ENCODE measurements around the gene PYGB.
"Not testable (repeated sequence)": the region's sequence is repeated elsewhere in the genome, so short reads cannot be mapped to it uniquely, and the experiment has no call there.

PYGB gene

GRCh38 chr20:25229486-25230165 is 18.3 kb upstream of the PYGB start:
- no peaks in the 10 kb centered on the region for H3K9me3 ChIP-seq (ENCODE audit: low read length)
- no peak overlapping the region for H3K4me3 ChIP-seq (ENCODE audit: low read length)
- no peaks in the 10 kb centered on the region for H3K4me1 ChIP-seq (ENCODE audit: insufficient read depth, low read length)
- H2AFZ ChIP-seq (ENCODE audit: low read depth, low read length): no peak overlapping the region
- no peaks in the 10 kb centered on the region for H3K27me3 ChIP-seq (ENCODE audit: insufficient read depth, low read length)
- peaks cover 6% of the 10 kb centered on the region for H3K36me3 ChIP-seq (ENCODE audit: insufficient read depth, low read length)

- Histone ChIP-seq H3K4me1 (ENCODE audit: insufficient read depth, low read length) (no peaks in the 10 kb centered on the region), H2AFZ (ENCODE audit: low read depth, low read length) (no peak overlapping the region), H3K36me3 (ENCODE audit: insufficient read depth, low read length) (peaks cover 6% of the 10 kb centered on the region), H3K9me3 (ENCODE audit: low read length) (no peaks in the 10 kb centered on the region), H3K27me3 (ENCODE audit: insufficient read depth, low read length) (no peaks in the 10 kb centered on the region), H3K4me3 (ENCODE audit: low read length) (no peak overlapping the region)
These were observed 17.6 kb upstream of the PYGB start for GRCh38 chr20:25230166-25230831.

- no peaks in the 10 kb centered on the region for H3K4me1 ChIP-seq (ENCODE audit: insufficient read depth, low read length)
- H3K36me3 ChIP-seq (ENCODE audit: insufficient read depth, low read length): no peaks in the 10 kb centered on the region
- H3K27me3 ChIP-seq (ENCODE audit: insufficient read depth, low read length): no peaks in the 10 kb centered on the region
- no peaks in the 10 kb centered on the region for H3K9me3 ChIP-seq (ENCODE audit: low read length)
- H3K4me3 ChIP-seq (ENCODE audit: low read length): no peak overlapping the region
- H2AFZ ChIP-seq (ENCODE audit: low read depth, low read length): no peak overlapping the region
These were observed 14.7 kb upstream of the PYGB start for GRCh38 chr20:25233016-25233772.

GRCh38 chr20:25234009-25234849 is 13.7 kb upstream of the PYGB start:
- not testable (repeated sequence) for H3K9me3 ChIP-seq (ENCODE audit: low read length); H3K4me3 ChIP-seq (ENCODE audit: low read length); H3K27me3 ChIP-seq (ENCODE audit: insufficient read depth, low read length); H3K36me3 ChIP-seq (ENCODE audit: insufficient read depth, low read length); H2AFZ ChIP-seq (ENCODE audit: low read depth, low read length); H3K4me1 ChIP-seq (ENCODE audit: insufficient read depth, low read length)

GRCh38 chr20:25236450-25237304 is 11.2 kb upstream of the PYGB start:
- no peaks in the 10 kb centered on the region for H3K36me3 ChIP-seq (ENCODE audit: insufficient read depth, low read length)
- H3K27me3 ChIP-seq (ENCODE audit: insufficient read depth, low read length): no peaks in the 10 kb centered on the region
- H3K4me1 ChIP-seq (ENCODE audit: insufficient read depth, low read length): peaks cover 3% of the 10 kb centered on the region
- H3K4me3 ChIP-seq (ENCODE audit: low read length): no peak overlapping the region
- no peaks in the 10 kb centered on the region for H3K9me3 ChIP-seq (ENCODE audit: low read length)
- no peak overlapping the region for H2AFZ ChIP-seq (ENCODE audit: low read depth, low read length)

GRCh38 chr20:25237610-25238318 is 10.1 kb upstream of the PYGB start:
- no peak overlapping the region for H3K4me3 ChIP-seq (ENCODE audit: low read length)
- peaks cover 3% of the 10 kb centered on the region for H3K4me1 ChIP-seq (ENCODE audit: insufficient read depth, low read length)
- no peaks in the 10 kb centered on the region for H3K9me3 ChIP-seq (ENCODE audit: low read length)
- H3K36me3 ChIP-seq (ENCODE audit: insufficient read depth, low read length): no peaks in the 10 kb centered on the region
- H3K27me3 ChIP-seq (ENCODE audit: insufficient read depth, low read length): no peaks in the 10 kb centered on the region
- no peak overlapping the region for H2AFZ ChIP-seq (ENCODE audit: low read depth, low read length)

GRCh38 chr20:25238319-25239037 is 9.4 kb upstream of the PYGB start:
- H3K9me3 ChIP-seq (ENCODE audit: low read length): no peaks in the 10 kb centered on the region
- peaks cover 3% of the 10 kb centered on the region for H3K4me1 ChIP-seq (ENCODE audit: insufficient read depth, low read length)
- no peak overlapping the region for H2AFZ ChIP-seq (ENCODE audit: low read depth, low read length)

GRCh38 chr20:25239387-25240370 is 8.2 kb upstream of the PYGB start:
- no peaks in the 10 kb centered on the region for H3K36me3 ChIP-seq (ENCODE audit: insufficient read depth, low read length)
- no peaks in the 10 kb centered on the region for H3K9me3 ChIP-seq (ENCODE audit: low read length)
- no peak overlapping the region for H3K4me3 ChIP-seq (ENCODE audit: low read length)
- peaks cover 3% of the 10 kb centered on the region for H3K4me1 ChIP-seq (ENCODE audit: insufficient read depth, low read length)
- H2AFZ ChIP-seq (ENCODE audit: low read depth, low read length): no peak overlapping the region
- H3K27me3 ChIP-seq (ENCODE audit: insufficient read depth, low read length): no peaks in the 10 kb centered on the region

More at GRCh38 chr20:25238319-25239037, 9.4 kb upstream of the PYGB start:
- Histone ChIP-seq H3K36me3 (ENCODE audit: insufficient read depth, low read length) (no peaks in the 10 kb centered on the region), H3K4me3 (ENCODE audit: low read length) (no peak overlapping the region), H3K27me3 (ENCODE audit: insufficient read depth, low read length) (no peaks in the 10 kb centered on the region)

- not testable (repeated sequence) for H3K4me3 ChIP-seq (ENCODE audit: low read length); H2AFZ ChIP-seq (ENCODE audit: low read depth, low read length); H3K9me3 ChIP-seq (ENCODE audit: low read length); H3K27me3 ChIP-seq (ENCODE audit: insufficient read depth, low read length); H3K36me3 ChIP-seq (ENCODE audit: insufficient read depth, low read length); H3K4me1 ChIP-seq (ENCODE audit: insufficient read depth, low read length)
These were observed 6.8 kb upstream of the PYGB start for GRCh38 chr20:25240851-25241658.

- H3K4me1 ChIP-seq (ENCODE audit: insufficient read depth, low read length); H3K9me3 ChIP-seq (ENCODE audit: low read length); H3K27me3 ChIP-seq (ENCODE audit: insufficient read depth, low read length); H2AFZ ChIP-seq (ENCODE audit: low read depth, low read length); H3K4me3 ChIP-seq (ENCODE audit: low read length); H3K36me3 ChIP-seq (ENCODE audit: insufficient read depth, low read length): not testable (repeated sequence)
These were observed 6.3 kb upstream of the PYGB start for GRCh38 chr20:25241659-25241955.

Data from neuron (in vitro differentiated cells).